Camera-type eye (tissue), 1 donor: ENCODE results near the gene BTBD19. TPM values are rescaled to one million over a fixed set of nuclear protein-coding genes. Genes with fewer than 3 reads are reported as not detected.

Experiments
- total RNA-seq: library from RNA; depleted of rRNA; stranded (reverse); fragments of >200 nt; gene quantifications from one replicate; pipeline ENCODE4 v1.2.3, GENCODE V29; 2014

The BTBD19 gene
- 5.7 TPM for total RNA-seq

GRCh38 chr1:44808063-44808937, at the start of gene BTBD19:
Gene BTBD19, plus strand, starts transcription at chr1:44808523. Its CDS starts 298 bp downstream, at chr1:44808821.

GRCh38 chr1:44775078-44775929, 33.0 kb upstream of the BTBD19 start, which contains the start of gene RPS8:
Gene RPS8, plus strand, starts transcription at chr1:44775540. Its CDS starts 57 bp downstream, at chr1:44775597.

GRCh38 chr1:44788120-44788860, 20.0 kb upstream of the BTBD19 start, which contains the start of gene BEST4:
Gene BEST4, minus strand, starts transcription at chr1:44788170. Its CDS starts 465 bp downstream, at chr1:44787705.

GRCh38 chr1:44799770-44800584, 8.3 kb upstream of the BTBD19 start, which contains the start of gene PLK3:
Gene PLK3, plus strand, starts transcription at chr1:44800377. Its CDS starts 87 bp downstream, at chr1:44800464.

GRCh38 chr1:44806704-44807363, 1.5 kb upstream of the BTBD19 start, which contains the start of gene DYNLT4:
Gene DYNLT4, minus strand, starts transcription at chr1:44807351. Its CDS starts 683 bp downstream, at chr1:44806668.

GRCh38 chr1:44842862-44843655, 34.7 kb downstream of the BTBD19 start, which contains the start of gene PTCH2:
Gene PTCH2, minus strand, starts transcription at chr1:44843253. Its CDS starts 321 bp downstream, at chr1:44842932.

Other genes with a start within 250 kb of the BTBD19 start
- 9.2 TPM for gene TMEM53, start 134.0 kb upstream of the BTBD19 start, total RNA-seq
- gene ARMH1, start 133.8 kb upstream of the BTBD19 start, total RNA-seq, result 6.7 TPM
- not detected for gene RNU5D-1, start 77.4 kb upstream of the BTBD19 start, total RNA-seq
- gene KIF2C, start 68.7 kb upstream of the BTBD19 start, total RNA-seq, result 6.5 TPM
- 1,866 TPM for gene RPS8, start 33.0 kb upstream of the BTBD19 start, total RNA-seq
- gene BEST4, start 20.4 kb upstream of the BTBD19 start, total RNA-seq, result not detected
- gene PLK3, start 8.1 kb upstream of the BTBD19 start, total RNA-seq, result 8.0 TPM
- not detected for gene DYNLT4, start 1.2 kb upstream of the BTBD19 start, total RNA-seq
- gene PTCH2, start 34.7 kb downstream of the BTBD19 start, total RNA-seq, result 4.6 TPM
- 46.6 TPM for gene EIF2B3, start 178.1 kb downstream of the BTBD19 start, total RNA-seq
- 28.5 TPM for gene HECTD3, start 202.8 kb downstream of the BTBD19 start, total RNA-seq
- 56.0 TPM for gene UROD, start 203.7 kb downstream of the BTBD19 start, total RNA-seq